ENCODE data around the gene NPLOC4. TPM values are rescaled to one million over a fixed set of nuclear protein-coding genes. Genes with fewer than 3 reads are reported as not detected.

Gene NPLOC4
- total RNA-seq, 1 experiment from 2014 or later, result 208 TPM

DNA sequence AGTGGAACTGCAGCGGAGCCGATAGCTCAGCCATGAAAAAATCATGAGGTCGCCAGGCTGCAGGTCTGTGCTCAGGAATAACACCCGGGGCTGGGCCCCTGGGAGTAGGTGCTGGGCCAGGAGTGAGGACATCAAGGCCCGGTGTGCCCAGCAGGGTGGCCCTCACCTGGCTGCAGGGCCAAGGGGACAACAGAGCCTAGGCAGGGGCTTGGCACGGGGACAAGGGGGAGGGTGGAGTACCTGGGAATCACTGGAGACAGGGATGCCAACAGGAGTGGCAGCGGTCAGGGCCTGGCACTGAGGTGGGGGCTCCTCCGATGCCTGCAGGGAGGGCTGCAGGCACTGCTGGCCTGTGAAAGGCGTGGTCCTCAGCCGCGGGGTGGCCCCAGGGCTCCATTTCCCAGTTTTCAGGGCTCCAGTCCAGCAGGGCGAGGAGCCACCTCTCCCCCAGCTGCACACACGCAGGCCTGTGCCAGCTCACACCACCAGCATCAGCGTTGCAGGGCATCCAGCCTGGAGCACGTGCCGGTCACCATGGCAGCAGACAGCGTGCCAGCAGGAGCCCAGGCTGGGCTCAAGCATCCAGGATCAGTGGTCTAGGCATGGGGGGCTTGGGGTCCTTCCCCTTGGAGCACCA lies 113.4 kb downstream of the NPLOC4 start:
- Histone ChIP-seq H3K4me1 (replicated peaks; ENCODE audit: insufficient read depth) (peaks cover 10% of the 10 kb centered on the region), H3K9me2 (ENCODE audit: insufficient read depth) (no peaks in the 10 kb centered on the region), H4K20me1 (ENCODE audit: insufficient read depth) (no peaks in the 10 kb centered on the region), H3K4me3 (no peak overlapping the region), H3K27me3 (ENCODE audit: insufficient read depth, low read depth) (peaks cover 4% of the 10 kb centered on the region; the same call in 1 of the 2 replicates), H3K9me3 (ENCODE audit: insufficient read depth, low read depth) (no peaks in the 10 kb centered on the region), H3K27ac (no peak overlapping the region), H3K36me3 (ENCODE audit: low read depth) (no peaks in the 10 kb centered on the region), H3K4me2 (no peak overlapping the region), H3F3A (ENCODE audit: insufficient read depth, low read depth) (no peaks in the 10 kb centered on the region; the same call in none of the 2 replicates), H3K79me2 (ENCODE audit: low read depth) (no peaks in the 10 kb centered on the region), H2AFZ (no peak overlapping the region)
- DNase-seq, result no peak
- ChIA-PET CTCF (no interaction called here), POLR2A (ENCODE audit: unreplicated experiment) (no interaction called here)
- intact Hi-C loops (cut with micrococcal nuclease; ENCODE audit: unreplicated experiment), result no loop called here
- no TSS peak for BruUV-seq (replicated peaks)
- TF ChIP-seq EZH2 (IDR thresholded peaks at IDR 0.05; ENCODE audit: low read depth), result no peak
- TF ChIP-seq, protein P1, sequence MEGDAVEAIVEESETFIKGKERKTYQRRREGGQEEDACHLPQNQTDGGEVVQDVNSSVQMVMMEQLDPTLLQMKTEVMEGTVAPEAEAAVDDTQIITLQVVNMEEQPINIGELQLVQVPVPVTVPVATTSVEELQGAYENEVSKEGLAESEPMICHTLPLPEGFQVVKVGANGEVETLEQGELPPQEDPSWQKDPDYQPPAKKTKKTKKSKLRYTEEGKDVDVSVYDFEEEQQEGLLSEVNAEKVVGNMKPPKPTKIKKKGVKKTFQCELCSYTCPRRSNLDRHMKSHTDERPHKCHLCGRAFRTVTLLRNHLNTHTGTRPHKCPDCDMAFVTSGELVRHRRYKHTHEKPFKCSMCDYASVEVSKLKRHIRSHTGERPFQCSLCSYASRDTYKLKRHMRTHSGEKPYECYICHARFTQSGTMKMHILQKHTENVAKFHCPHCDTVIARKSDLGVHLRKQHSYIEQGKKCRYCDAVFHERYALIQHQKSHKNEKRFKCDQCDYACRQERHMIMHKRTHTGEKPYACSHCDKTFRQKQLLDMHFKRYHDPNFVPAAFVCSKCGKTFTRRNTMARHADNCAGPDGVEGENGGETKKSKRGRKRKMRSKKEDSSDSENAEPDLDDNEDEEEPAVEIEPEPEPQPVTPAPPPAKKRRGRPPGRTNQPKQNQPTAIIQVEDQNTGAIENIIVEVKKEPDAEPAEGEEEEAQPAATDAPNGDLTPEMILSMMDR (conservative IDR thresholded peaks at IDR 0.05), result no peak

DNA sequence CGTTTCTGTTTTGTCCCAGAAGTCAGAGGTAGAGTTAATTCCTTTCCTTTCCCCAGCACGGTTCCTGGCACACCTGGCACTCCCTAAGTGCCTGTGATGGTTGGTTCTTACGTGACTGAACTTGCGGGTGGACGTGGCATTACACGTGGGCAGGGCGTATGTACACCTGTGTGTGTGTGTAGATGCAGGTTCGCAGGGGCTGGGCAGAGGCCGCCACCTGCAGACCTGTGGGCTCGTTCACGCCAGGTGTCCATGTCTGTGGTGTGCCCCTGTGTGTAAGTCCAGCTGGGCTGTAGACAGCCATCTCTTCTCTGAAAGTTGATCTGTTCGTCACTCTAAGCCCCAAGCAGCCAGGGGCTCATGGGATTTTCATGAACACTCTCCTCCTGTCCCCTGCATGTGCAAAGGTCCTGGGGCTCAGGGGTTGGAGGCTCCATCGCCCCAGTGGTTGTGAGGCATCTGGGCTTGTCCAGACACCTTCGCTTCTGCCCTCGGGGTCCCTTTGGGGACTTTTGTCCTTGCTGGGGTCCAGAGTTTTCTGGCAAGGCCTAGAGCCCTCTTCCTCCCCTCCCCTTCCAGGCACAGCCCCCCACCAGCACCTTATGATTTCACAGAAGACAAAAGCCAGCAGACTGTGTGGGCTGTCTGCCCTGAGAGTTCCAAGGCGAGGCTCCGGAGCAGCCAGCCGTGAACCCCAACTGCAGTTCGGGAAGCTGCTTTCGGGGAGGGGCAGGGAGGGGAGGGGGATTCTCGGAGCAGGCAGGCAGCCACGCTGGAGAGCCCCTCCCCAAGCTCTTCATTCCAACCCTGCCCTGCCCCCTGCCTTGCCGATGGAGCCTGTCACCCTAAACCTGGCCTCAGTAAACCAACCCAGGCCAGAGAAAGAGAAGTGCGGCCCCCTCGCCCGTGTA lies 114.2 kb downstream of the NPLOC4 start:
- Histone ChIP-seq H3K9me3 (ENCODE audit: insufficient read depth, low read depth) (no peaks in the 10 kb centered on the region), H3K4me2 (no peak overlapping the region), H3F3A (ENCODE audit: insufficient read depth, low read depth) (no peaks in the 10 kb centered on the region; the same call in none of the 2 replicates), H2AFZ (no peak overlapping the region), H3K36me3 (ENCODE audit: low read depth) (no peaks in the 10 kb centered on the region), H4K20me1 (ENCODE audit: insufficient read depth) (no peaks in the 10 kb centered on the region), H3K9me2 (ENCODE audit: insufficient read depth) (no peaks in the 10 kb centered on the region), H3K4me1 (replicated peaks; ENCODE audit: insufficient read depth) (peaks cover 15% of the 10 kb centered on the region), H3K79me2 (ENCODE audit: low read depth) (no peaks in the 10 kb centered on the region), H3K27ac (no peak overlapping the region), H3K27me3 (ENCODE audit: insufficient read depth, low read depth) (no peaks in the 10 kb centered on the region), H3K4me3 (no peak overlapping the region)
- TF ChIP-seq EZH2 (IDR thresholded peaks at IDR 0.05; ENCODE audit: low read depth), result no peak
- TF ChIP-seq, protein P1 (conservative IDR thresholded peaks at IDR 0.05), result no peak
- POLR2A ChIA-PET (ENCODE audit: unreplicated experiment), result no interaction called here
- intact Hi-C loops (cut with micrococcal nuclease; ENCODE audit: unreplicated experiment), result no loop called here
- DNase-seq, result no peak
- BruUV-seq (replicated peaks), result no TSS peak
- CTCF ChIA-PET, result no interaction called here

DNA sequence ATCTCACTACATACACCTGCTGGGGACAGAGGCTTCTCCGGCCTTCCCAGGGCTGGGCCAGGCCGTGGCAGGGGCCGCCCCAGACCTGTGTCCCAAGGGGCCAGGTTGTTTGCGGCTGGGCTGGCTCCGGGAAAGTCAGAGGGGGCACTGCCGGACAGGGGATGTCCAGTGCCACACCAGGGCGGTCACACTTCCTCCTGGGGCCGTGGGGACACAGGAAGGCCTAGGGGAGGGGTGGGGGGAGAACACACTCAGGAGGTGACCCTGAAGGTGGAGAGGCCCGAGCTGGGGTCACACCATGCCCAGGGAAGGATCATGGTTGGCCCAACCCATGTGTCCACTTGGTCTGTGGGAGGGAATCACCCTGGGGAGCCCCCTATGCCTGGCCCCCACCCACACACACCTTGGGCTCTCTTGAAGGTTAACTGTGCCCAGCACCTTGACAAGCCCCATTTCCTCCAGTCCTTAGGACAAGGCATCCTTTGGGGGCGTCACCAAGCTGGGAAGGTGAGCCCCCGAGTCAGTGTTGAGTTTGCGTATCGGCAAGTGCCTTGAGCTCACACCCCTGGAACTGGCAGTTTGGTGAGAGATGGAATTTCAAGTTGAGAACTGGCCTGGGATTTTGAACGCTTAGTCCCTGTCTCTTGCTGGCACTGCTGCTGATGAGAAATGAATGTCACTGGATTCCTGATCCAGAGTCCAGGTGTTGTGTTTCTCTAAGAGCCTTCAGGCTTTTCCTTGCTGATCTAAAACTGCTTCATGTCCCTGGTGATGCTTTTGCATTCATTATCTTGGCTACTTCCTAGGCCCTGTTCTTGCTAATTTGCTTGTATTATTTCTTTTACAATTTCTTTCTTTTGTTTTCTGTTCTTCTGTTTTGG lies 116.7 kb downstream of the NPLOC4 start:
- no peak overlapping the region for H2AFZ ChIP-seq
- DNase-seq, result no peak
- TF ChIP-seq, protein P1 (conservative IDR thresholded peaks at IDR 0.05), result no peak
- TF ChIP-seq EZH2 (IDR thresholded peaks at IDR 0.05; ENCODE audit: low read depth), result no peak
- H3F3A ChIP-seq (ENCODE audit: insufficient read depth, low read depth), result peaks cover 14% of the 10 kb centered on the region
- POLR2A ChIA-PET (ENCODE audit: unreplicated experiment), result no interaction called here
- no peaks in the 10 kb centered on the region for H3K9me2 ChIP-seq (ENCODE audit: insufficient read depth)
- no peaks in the 10 kb centered on the region for H3K9me3 ChIP-seq (ENCODE audit: insufficient read depth, low read depth)
- H3K4me1 ChIP-seq (replicated peaks; ENCODE audit: insufficient read depth), result peaks cover 25% of the 10 kb centered on the region
- no peaks in the 10 kb centered on the region for H4K20me1 ChIP-seq (ENCODE audit: insufficient read depth)
- intact Hi-C loops (cut with micrococcal nuclease; ENCODE audit: unreplicated experiment), result no loop called here
- CTCF ChIA-PET, result no interaction called here
- H3K27ac ChIP-seq, result peak overlapping the region; percentile 45; the same call in 1 of the 2 replicates
- H3K27me3 ChIP-seq (ENCODE audit: insufficient read depth, low read depth), result no peaks in the 10 kb centered on the region
- no TSS peak for BruUV-seq (replicated peaks)
- peak overlapping the region; percentile 80 for H3K4me2 ChIP-seq
- H3K36me3 ChIP-seq (ENCODE audit: low read depth), result no peaks in the 10 kb centered on the region
- H3K4me3 ChIP-seq, result peak overlapping the region; percentile 65
- peaks cover 16% of the 10 kb centered on the region for H3K79me2 ChIP-seq (ENCODE audit: low read depth)
